NOMO-1 treated with DMSO at 0.1 percent for 48 hours (cell line): Measurements from ENCODE around the gene NTM.

Experiments
- DNase-seq: peaks from one replicate; lab custom pipeline; 2025; ENCODE audit not compliant: unreplicated experiment; lab: John Stamatoyannopoulos, UW

The NTM gene

DNA sequence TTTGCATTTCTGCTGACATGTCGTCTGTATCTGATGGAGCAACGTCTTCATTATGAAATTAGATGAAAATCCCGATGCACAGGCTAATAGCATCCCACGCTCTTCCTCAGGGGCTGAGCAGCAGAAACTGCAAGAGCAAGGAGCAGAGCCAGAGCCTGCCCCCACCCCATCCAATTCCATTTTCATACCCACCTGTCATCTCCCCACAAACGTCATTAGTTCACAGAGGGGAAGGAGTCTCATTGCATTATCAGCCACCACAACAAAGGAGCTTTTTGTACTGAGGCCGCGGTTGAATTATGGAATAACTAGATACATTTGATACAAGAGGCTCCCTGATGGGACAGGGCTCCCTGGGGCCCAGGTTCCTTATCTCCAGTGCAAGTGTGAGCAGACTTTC, 515.0 kb downstream of the NTM start:
- DNase-seq: no peak

- no peak for DNase-seq
These were observed 515.8 kb downstream of the NTM start for GRCh38 chr11:131886201-131886600.

GRCh38 chr11:131888230-131888855, 517.9 kb downstream of the NTM start:
- no peak for DNase-seq

- DNase-seq: no peak
These were observed 518.7 kb downstream of the NTM start for GRCh38 chr11:131889146-131889577.

GRCh38 chr11:131889760-131890581, 519.6 kb downstream of the NTM start:
- DNase-seq: no peak

GRCh38 chr11:131893103-131893890, 522.9 kb downstream of the NTM start:
- DNase-seq: no peak

DNA sequence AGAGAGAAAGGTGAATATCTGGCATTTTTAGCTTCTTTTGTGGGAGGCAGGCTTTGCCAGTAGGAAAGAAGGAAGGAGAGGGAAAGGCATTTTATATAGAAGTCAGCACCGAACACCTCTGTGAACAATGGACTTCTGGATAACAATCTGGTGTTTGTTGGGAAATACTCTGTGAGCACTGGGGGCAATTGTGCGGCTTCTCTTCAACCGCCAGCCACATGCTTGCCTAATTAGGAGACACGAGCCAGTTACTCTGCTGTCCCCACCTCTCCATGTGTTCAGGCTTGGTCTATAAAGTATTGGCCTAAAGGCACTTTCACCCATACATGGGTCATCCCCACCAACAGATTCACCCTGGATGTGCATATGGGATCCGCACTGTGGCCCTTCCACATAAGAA, 523.6 kb downstream of the NTM start:
- DNase-seq: no peak

DNA sequence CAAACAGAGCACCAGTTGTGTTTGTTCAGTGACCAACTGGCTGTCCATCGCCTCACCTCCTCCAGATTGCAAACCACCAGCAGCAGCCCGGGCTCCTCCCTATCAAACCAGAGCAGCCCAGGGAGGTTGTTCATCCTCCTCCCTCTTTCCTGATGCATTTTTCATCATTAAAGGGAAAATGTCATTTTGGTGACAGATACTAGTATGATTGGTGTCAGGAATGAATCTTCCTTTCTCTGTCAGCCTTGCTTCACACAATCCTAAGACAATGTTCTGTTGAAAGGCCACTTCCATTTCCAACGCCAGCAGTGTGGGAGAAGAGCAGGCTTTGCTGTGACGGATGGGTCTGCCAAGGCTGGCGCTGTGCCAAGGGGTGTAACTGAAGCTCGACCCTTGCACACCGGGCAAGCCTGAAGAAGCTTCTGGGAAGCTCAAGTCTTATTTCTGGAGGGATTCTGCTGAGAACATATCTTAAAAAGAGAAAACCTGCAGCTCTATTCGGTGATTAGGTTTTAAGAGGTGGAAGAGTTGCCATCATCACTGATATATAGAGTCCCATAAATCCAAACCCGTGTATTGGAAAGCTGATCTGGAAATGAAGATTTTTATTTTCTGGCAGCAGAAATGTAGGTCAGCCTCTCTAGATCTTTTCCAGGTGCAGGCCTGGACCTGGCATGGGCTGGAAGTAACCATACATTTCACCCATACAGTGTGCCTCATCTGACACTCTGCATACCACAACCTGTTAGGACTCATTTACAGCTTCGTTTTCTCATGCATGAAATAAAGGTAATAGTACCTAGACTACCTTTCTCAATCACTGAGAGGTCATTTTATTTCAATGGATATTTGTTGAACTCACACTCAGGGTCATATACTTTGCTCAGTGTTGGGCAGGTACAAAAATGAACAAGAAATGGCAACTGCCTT, 524.5 kb downstream of the NTM start:
- no peak for DNase-seq

GRCh38 chr11:131895865-131896264, 525.5 kb downstream of the NTM start:
- no peak for DNase-seq

DNA sequence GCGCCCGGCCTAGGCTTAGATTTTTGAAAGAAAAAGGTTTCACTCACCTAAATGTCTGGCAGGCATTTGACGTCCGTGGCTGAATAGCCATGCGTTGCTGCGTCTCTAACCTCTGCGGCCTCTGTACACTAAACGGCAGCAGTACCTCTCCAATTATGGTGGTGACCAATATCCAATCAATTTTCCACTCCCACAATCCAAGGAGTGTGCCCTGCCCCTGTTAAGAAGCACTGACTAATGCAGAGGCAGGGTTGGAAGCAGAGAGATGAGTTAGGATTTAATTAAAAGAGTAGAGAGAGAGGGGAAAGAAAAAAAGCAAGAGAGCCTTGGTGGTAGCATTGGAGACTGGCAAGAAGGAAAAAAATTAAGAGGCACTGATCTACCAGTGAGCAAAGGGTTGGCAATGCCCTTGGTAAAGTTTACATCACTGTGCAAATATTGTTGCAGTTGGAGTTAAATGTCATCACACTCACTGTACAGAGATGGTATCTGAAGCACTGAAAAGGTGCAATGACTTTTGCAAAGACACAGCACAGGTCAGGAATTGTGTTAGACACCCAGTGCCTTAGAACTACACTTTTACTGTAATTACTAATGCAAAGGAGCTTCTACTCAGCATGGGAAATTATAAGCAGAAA, 526.7 kb downstream of the NTM start:
- no peak for DNase-seq

DNA sequence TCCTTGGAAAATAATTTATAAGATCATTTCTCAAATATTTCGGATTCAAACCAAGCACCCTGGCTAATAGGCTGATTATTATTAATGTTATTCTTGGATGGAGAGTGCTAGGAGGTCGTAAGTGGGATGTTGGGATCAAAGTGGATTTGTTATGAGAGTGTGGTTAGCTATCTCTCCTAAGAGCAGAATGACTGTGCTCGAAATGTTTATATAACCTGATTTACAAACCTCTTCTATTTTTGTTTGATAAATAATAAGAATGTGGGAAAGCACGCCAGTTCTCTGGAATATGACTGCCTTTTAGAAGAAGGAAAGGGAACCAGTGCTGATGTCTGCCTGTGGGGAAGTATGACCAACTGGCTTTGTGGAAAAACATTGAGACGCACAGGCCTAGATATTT, 527.5 kb downstream of the NTM start:
- no peak for DNase-seq

DNA sequence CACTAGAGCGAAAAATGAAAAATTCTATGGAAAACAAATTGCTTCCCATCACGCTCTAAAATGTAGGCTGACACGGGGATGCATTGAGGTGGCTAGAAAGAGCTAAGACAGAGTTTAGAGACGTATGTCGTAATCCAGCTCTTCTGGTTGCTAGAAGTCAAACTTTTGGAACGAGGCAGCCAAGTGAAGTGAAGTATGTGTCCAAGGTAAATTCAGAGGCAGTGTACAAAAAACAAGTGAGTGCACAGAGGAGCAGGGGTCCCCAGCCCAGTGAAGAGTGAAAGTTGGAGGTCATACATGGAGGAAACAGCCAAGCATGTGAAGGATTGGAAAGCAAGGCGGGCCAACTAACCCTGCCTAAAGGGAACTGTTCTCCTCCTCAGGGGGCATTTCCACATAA, 528.5 kb downstream of the NTM start:
- no peak for DNase-seq

GRCh38 chr11:131899950-131900580, 529.6 kb downstream of the NTM start:
- DNase-seq: peak; percentile 62

DNA sequence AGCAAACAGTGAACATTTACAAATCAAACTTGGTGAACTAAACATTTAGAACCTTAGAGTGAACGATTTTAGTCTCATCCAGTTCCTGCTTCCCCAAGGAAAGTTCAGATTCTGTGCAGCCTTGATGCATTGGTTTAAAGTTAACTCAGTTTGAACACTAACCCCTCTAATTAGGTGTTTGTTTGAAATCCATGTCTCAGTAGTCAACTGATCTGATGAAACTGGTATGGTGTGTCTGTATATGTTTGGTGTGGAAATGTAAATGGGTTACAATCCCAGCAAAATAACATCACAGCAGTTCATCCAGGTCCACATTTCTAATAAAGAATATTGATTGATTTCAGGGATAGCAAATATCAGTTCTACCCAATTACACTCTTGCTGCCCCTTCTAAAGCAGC, 532.0 kb downstream of the NTM start:
- no peak for DNase-seq

- DNase-seq: no peak
These were observed 532.7 kb downstream of the NTM start for GRCh38 chr11:131903074-131903473.

DNA sequence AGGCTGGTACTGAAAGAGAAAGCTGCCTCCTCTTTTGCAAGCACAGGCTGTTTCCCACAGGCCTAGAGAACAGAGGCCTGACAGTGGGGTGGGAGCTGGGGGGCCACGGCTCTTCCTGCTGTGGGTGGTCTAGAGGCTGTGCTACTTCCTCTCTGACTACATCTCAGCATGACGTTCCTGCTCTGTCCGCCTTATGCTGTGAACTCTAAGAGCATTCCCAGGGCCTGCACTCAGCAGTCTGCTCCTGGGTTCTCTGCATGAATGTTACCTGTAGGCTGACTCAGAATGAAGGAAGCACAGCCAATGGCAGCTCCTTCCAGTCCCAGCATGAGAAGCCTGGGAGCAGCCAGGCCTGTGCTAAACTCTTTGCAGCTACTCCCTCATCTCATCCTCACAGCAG, 534.3 kb downstream of the NTM start:
- no peak for DNase-seq

GRCh38 chr11:131906963-131907362, 536.5 kb downstream of the NTM start:
- no peak for DNase-seq

- no peak for DNase-seq
These were observed 537.0 kb downstream of the NTM start for GRCh38 chr11:131907371-131907770.

DNA sequence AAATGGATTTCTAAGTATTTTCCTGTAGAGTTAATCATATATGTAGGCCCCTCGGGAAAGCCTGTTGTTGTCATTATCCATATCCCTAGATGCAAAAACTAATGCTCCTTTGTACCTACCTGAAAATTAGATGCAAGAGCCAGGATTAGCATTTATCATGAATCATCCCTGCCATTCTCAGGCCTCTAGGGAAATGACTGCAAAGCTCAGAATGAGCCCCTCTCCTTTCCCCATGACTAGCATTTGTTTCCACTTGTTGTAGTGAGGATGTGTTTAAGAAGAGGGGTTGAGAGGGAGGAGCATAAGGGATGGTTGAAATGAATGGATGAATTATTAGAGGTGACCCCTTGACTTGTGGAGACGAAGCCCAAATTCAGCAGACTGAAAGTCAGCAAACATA, 537.9 kb downstream of the NTM start:
- no peak for DNase-seq
